GM18508 (cell line): ENCODE data around the gene PYGB.
"Not testable (repeated sequence)": the region's sequence is repeated elsewhere in the genome, so short reads cannot be mapped to it uniquely, and the experiment has no call there.

Experiments used
- ATAC-seq: cut with Tn5 transposase; IDR thresholded peaks from one replicate; pipeline ENCODE4 v1.9.1; 2021; ENCODE audit warnings: moderate number of reproducible peaks; ENCODE audit not compliant: insufficient read depth, unreplicated experiment

PYGB gene

DNA sequence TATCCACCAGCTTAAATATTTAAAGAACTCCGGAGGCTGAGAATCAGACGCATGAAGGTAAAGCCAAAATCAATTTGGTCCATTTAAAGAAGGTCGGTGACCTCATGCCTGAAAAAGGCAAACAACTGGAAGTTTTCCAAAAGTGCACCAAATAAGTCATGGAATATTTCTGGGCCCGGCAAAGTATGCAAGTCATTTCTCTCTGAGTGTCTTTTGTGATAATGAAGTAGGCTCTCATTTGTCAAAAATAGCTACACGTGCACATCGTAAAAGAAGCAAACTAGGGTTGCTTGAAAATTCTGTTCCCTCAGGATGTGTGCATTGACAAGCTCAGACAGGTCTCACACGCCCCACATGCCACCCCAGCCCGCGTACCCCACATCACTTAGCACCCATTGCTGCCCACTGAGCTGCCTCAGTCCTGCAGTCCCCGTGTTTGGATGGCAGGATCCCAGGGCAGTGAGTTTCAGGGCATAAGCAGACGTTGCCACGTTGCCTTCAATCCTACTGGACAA is 20.5 kb upstream of the PYGB start:
- ATAC-seq = no peak

DNA sequence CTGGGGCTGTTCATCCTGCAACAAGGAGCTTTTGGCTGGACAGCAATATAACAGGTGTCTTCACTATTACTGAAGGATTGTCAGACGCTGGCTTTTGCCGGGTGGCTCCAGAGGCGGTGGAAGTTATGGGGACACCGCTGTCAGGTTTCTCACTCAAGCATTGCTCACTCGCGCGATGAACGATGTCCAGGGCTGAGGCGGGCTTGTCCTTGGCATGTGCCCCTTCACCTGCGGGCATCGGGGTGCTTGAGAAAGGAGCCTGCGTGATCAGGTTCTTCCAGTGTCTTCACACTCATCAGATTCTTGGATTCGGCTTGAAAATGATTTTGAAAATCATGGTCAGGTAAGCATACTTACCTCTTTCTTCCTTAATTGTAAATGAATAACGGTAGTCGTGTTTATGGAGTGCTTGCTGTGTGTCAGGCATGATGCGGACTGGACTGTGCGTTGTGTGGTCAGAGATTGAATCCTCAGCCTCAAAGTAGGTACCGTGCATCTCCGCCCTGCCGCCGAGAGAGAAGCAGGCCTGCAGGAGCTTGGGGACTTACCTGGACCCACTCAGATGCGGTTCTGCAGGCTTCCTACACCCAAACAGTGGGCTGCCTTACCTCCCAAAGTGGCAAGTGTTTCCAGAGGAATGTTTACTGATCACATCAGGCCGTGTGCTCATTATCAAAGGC is 18.3 kb upstream of the PYGB start:
- no peak for ATAC-seq

DNA sequence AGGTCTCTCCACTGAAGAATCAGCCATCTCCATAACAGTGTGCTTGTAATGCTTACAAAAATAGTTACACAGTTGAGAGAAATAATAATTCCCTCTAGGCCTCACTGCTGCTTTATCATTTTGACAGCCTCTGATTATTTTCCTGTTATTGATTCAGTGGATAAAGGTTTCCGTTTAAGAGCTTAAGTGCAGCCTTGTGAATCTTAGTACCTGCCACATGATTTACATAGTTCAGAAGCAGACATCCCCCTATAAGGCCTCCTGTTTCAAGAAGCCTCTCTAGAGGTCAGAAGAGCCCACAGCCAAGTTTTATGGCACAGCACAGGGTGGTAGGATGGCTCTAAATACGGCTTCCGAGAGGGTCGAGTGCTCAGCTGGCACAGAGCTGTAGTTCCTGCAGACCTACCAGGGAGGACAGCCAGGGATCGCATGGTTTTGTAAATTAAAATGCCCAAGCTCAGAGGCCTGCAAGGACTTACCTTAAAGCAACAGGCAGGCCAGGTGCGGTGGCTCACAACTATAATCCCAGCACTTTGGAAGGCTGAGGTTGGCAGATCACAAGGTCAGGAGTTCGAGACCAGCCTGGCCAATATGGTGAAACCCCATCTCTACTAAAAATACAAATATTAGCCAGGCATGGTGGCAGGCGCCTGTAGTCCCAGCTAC is 17.6 kb upstream of the PYGB start:
- peak; percentile 89 for ATAC-seq

DNA sequence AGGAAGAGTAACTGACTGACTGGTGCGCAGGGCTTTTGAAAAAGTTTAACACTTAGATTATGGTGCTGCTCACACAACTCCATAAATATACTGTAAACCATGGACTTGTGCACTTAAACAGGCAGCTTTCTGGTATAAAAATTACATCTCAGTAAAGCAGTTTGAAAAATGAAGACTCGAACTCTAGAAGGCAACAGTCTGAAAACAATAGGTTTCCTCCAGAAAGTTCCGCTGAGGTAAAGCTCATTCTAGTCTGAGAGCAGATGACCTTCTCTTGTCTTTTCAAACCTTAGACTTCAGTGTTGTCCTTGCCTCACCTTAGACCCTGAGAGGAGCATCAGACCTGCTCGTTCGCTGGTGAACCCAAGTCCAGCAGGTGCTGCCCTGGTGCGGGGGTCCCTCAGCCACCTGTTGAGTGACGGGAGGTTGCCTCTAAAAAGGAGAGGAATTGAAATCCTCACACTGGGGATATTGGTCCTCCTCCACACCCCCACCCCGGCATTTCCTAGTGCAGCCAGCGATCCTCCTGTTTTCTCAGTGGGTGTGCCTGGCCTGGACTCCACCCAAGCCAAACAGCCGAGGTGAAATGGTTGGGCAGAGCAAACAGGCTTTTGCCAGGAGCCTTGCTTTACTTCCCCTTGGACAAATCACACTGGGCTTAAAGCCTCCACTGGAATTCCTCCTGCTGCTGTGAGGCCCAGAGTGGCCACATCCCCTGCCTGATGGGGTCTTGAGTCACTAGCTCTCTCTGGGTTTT is 14.7 kb upstream of the PYGB start:
- ATAC-seq = no peak

DNA sequence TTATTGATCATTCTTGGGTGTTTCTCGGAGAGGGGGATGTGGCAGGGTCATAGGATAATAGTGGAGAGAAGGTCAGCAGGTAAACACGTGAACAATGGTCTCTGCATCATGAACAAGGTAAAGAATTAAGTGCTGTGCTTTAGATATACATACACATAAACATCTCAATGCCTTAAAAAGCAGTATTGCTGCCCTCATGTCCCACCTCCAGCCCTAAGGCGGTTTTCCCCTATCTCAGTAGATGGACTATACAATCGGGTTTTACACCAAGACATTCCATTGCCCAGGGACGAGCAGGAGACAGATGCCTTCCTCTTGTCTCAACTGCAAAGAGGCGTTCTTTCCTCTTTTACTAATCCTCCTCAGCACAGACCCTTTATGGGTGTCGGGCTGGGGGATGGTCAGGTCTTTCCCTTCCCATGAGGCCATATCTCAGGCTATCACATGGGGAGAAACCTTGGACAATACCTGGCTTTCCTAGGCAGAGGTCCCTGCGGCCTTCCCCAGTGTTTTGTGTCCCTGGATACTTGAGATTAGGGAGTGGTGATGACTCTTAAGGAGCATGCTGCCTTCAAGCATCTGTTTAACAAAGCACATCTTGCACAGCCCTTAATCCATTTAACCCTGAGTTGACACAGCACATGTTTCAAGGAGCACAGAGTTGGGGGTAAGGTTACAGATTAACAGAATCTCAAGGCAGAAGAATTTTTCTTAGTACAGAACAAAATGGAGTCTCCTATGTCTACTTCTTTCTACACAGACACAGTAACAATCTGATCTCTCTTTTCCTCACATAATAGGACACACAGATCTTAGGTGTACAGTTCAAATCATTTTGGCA is 13.7 kb upstream of the PYGB start:
- ATAC-seq = not testable (repeated sequence)

DNA sequence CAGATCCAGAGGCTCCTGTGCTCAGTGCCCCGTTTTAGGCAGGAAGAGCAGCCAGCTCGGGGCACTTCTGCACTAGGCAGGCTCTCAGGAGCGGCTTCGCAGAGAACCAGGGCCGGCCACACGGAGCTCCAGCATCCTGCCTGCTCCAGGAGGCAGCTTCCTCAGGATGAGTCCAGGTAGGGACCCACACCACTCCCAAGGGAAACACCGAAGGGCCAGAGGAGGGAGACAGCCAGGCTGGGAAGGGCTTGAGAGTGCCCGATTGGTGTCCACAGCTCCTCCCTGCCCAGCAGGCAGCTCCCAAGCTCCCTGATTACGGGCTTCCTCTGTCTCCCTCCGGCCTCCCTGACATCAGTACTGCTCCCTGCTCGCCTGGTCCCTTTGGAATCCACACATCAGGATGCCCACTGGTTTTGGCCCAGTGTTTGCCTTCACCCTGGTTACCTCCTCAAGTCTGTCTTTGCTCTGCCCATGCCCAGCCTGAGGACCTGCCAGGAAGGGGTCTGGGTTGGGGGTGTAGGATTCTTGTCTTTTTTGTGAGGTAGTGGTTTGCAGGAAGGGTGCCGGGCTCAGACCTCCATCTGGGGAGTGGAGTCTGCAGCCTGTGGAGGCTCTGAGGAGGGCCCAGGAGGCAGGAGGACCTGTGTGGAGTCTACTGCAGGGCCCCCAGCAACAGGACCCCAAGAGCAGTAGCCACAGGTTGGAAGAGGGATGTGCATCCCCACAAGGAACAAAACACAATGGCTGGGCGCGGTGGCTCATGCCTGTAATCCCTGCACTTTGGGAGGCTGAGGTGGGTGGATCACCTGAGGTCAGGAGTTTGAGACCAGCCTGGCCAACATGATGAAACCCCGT is 11.2 kb upstream of the PYGB start:
- no peak for ATAC-seq

DNA sequence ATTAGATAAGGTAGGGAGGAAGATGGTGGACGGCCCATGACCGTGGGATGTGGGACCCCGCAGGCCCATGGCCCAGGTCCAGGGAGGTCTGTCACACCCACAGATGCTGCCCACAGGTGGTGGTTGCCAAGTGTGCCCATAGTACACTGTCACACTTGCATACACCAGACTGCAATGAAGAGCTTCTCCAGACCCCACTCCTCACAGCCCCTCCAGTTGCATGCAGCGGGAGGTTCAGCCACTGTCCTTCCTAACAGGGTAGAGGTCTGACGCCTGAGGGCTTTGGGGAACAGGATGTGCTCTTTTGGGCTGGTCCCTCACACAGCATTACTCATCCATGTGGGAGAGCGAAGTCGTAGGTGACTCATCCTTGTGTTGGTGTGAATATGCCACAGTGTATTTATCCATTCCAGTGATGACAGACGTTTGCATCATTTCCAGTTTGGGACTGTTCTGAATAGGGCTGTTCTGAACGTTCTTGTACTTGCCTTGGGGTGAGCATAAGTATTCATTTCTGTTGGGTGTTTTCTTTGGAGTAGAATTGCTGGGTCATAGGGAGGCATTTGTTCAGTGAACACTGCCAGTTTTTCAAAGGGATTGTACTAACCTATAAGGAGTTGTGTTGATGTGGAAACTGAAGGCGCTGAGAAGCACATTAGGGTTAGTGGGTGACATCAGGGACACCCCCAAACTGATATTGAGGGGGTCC is 10.1 kb upstream of the PYGB start:
- ATAC-seq = no peak

DNA sequence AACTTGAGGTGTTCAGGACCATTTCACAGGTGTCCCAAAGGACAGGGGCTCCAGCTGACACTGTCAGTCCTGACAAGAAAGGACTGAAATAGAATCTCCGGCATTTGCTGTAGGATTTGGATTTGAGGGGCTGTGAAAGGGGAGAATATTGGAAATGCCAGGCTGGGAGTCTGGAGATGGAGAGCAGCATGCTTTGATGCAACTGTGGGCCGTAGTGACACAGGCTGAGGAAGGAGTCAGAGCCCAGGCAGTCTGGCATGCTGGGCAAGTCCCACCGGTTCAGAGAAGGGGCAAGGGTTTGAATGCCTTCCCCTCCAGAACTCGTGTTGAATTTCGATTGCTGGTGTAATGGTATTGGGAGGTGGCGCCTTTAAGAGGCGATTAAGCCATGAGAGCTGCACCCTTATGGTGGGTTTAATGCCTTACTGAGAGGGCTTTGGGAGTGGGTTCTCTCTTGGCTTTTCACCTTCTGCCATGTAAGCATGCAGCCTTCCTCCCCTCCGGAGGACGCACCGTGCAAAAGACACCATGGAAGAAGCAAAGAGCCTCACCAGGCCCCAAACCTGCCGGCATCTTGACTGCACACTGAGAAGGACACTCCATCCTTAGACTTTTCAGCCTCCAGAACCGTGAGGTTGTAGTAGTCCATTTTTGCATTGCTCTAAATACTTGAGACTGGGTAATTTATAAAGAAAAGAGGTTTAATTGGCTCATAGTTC is 9.4 kb upstream of the PYGB start:
- ATAC-seq = no peak

DNA sequence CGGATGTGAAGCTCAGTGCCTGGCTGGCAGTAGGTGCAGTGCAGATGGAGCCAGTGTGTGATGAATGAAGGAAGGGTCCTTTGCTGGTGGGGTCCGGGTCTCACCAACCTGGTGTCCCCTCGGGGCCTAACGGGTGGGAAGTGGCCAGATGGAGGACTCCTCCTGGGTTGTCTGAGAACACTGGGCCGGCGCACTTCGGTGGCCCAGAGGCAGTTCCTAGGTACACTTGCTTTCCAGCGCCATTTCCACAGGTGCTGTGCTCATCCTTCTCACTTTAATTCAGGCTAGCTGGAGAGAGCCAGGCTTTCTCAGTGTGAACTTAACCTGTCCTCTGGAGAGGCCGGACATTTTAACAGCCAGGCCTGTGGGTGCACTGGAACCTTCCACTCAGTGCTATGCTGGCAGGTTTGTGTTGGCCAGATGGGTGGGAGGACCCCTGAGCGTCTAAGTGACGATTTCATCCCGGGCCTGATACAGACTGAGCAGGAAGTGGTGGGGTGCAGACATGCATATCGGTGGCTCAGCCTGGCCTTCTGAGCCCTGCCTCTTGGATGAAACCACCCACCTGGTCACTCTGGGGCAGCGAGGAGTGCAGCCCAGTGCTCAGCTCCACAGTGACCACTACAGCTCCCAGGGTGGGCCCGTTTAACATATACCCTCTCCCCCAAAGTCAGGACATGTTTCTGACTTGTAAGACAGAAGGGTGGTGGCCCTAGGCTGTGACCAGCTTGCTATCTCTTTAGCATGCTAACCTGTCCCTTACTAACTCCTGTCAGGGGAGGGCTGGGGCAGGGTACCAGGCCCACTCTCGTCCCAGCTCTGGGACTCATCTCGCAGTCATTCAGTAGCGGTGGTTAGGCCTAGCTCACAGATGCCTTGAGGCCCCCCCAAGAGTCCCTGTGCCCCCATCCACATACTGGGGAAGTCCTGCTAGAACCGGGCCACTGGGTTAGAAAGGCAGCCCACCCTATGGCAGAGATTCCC is 8.2 kb upstream of the PYGB start:
- no peak for ATAC-seq

DNA sequence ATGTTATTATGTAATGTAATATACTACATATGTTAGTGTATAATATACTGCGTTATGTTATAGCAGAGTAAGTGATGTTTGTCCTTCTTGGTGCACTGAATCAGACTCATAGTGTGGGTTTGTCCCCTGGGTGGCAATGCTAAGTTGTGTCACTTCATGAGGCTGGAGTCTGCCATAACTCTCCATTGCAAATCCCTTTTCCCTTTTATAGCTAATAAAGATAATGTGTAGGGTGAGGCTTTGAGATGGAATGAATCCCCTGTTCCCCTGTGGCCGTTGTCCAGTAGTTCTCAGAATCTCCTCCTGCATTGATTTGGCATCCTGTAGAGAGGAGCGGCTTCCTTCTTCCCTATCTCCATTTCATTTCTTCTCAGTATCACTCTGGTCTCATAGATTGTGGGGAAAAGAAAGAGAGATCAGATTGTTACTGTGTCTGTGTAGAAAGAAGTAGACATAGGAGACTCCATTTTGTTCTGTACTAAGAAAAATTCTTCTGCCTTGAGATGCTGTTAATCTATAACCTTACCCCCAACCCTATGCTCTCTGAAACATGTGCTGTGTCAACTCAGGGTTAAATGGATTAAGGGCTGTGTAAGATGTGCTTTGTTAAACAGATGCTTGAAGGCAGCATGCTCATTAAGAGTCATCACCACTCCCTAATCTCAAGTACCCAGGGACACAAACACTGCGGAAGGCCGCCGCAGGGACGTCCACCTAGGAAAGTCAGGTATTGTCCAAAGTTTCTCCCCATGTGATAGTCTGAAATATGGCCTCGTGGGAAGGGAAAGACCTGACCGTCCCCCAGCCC is 6.8 kb upstream of the PYGB start:
- ATAC-seq = not testable (repeated sequence)

DNA sequence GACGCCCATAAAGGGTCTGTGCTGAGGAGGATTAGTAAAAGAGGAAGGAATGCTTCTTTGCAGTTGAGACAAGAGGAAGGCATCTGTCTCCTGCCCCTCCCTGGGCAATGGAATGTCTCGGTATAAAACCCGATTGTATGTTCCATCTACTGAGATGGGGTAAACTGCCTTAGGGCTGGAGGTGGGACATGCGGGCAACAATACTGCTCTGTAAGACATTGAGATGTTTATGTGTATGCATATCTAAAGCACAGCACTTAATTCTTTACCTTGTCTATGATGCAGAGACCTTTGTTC is 6.3 kb upstream of the PYGB start:
- not testable (repeated sequence) for ATAC-seq

DNA sequence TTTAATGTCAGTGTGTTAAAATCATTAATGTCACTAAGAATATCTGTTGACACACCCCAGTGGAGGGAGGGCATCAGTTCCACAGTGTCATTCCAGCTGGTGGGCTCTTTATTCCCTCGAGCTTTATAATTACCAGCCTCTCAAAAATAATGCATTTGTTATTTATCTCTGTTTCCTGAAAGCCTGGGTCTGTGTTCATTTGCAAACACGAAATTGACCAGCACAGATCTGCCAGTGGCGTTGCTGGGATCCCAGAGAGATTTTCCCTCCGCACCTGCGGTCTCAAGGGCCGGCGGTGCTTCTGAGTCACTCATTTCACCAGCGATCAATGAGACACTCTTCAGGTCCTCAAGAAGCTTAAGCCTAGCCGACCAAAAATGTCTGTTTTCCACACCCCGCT is 5.7 kb upstream of the PYGB start:
- no peak for ATAC-seq

DNA sequence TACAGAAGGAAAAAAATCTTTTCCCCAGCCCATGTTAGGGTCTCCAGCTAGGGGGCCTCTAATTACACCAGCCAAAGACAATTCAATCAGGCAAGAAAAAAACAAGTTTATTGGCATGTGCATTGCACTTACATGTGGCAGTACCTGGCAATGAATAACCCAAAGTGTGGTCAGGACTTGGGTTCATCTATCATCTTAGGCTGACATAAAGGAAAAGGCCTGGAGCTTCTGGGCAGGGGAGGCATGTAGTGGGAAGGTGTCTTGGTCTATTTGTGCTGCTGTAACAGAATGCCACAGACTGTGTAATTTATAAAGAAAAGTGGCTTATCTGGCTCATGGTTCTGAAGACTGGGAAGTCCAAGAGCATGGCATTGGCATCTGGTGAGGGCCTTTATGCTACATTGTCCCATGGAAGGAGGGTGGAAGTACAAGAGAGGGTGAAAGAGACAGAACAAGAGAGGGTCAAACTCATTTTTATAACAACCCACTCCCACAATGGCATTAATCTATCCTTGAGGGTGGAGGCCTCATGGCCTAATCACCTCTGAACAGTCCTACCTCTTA is 4.4 kb upstream of the PYGB start:
- ATAC-seq = no peak

DNA sequence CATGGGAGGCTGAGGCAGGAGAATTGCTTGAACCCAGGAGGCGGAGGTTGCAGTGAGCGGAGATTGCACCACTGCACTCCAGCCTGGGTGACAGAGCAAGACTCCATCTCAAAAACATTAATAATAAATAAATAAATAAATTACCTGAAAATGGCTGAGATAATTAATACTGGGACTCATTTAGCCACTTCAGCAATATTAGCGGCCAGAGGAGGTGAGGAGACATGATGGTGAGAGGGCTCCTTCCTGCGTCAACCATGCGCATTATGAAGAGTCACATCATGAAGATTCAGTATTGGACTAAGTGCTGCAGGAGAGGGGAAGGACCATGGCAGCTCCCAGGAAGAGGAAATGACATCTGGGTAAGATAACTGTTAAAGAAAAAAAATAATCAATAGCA is 2.9 kb upstream of the PYGB start:
- no peak for ATAC-seq

DNA sequence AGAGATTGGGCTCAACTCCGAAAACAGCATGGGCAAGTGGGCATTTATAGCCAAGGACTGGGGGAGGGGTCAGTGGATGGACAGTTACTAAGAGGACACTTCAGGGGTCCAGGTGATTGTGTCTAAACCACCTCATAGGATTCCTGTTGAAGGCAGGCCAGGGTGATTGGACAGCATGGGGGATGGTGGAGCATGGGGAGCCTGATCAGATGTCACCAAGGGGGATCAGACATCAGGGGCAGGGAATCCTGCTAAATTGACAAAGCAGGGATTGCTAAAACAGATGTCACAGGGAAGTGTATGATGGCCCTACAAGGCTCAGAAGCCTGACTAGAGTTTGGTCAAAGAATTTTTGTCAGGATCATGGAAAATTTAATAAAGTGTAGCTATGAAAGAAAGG is 2.4 kb upstream of the PYGB start:
- ATAC-seq = no peak
